Common myeloid progenitor, CD34-positive (primary cell): ENCODE data around the gene CAPZA1.

Source experiments
- CTCF ChIA-PET: fragments of 350-600 bp; sonication (Branson Sonifier 250); formaldehyde crosslinking; loops from one replicate; lab custom pipeline; 2021; ENCODE audit warnings: antibody characterized with exemption; lab: Charles Lee
- POLR2A ChIA-PET: fragments of 350-600 bp; sonication (Branson Sonifier 250); formaldehyde crosslinking; loops from one replicate; lab custom pipeline; 2021; ENCODE audit warnings: antibody characterized with exemption; lab: Charles Lee
- DNase-seq, 3 donors: peaks; one replicate each; pipeline versions ENCODE4 v3.0.0 to v3.0.0-alpha.2; 2013
- H3K27ac ChIP-seq, 2 experiments: 1 replicate in 1 of 2; 2 replicates in 1 of 2; pipeline ENCODE4 v1.7.0; 2013; ENCODE audit warnings: inconsistent platforms in 2 of 2, low read length in 2 of 2, mild to moderate bottlenecking in 2 of 2, low read depth in 1 of 2, moderate library complexity in 1 of 2; ENCODE audit not compliant: severe bottlenecking in 2 of 2, insufficient read depth in 1 of 2, poor library complexity in 1 of 2
- H3K27me3 ChIP-seq, 5 experiments: replicated peaks in 2 of 5; 1 replicate in 3 of 5; 2 replicates in 2 of 5; pipeline versions ENCODE4 v1.6.1 to v1.7.0; 2013; ENCODE audit warnings: low read length in 4 of 5, mild to moderate bottlenecking in 2 of 5, moderate library complexity in 2 of 5, inconsistent platforms in 1 of 5; ENCODE audit not compliant: insufficient read depth in 5 of 5, control insufficient read depth in 4 of 5
- H3K36me3 ChIP-seq, 4 experiments: 1 replicate in 2 of 4; 2 replicates in 2 of 4; pipeline versions ENCODE4 v1.6.1 to v1.7.0; 2013; ENCODE audit warnings: low read length in 3 of 4, control low read depth in 1 of 4, mild to moderate bottlenecking in 1 of 4; ENCODE audit not compliant: control insufficient read depth in 4 of 4, insufficient read depth in 4 of 4
- H3K4me1 ChIP-seq, 4 experiments: 1 replicate in 3 of 4; 2 replicates in 1 of 4; pipeline versions ENCODE4 v1.6.1 to v1.7.1; 2013; ENCODE audit warnings: low read length in 3 of 4, mild to moderate bottlenecking in 3 of 4, control low read depth in 1 of 4, inconsistent platforms in 1 of 4, moderate library complexity in 1 of 4; ENCODE audit not compliant: control insufficient read depth in 4 of 4, insufficient read depth in 4 of 4; ENCODE audit errors: control extremely low read depth in 1 of 4
- H3K4me3 ChIP-seq, 7 experiments: 1 replicate in 4 of 7; 2 replicates in 3 of 7; pipeline versions ENCODE4 v1.5.1 to v1.7.0; 2013; ENCODE audit warnings: mild to moderate bottlenecking in 7 of 7, low read length in 6 of 7, moderate library complexity in 6 of 7, inconsistent platforms in 2 of 7, low read depth in 2 of 7, control low read depth in 1 of 7; ENCODE audit not compliant: insufficient read depth in 4 of 7, control insufficient read depth in 1 of 7; ENCODE audit errors: extremely low read depth in 1 of 7
- H3K9me3 ChIP-seq, 5 experiments: 1 replicate in 4 of 5; 2 replicates in 1 of 5; pipeline versions ENCODE4 v1.6.1 to v1.7.1; 2013; ENCODE audit warnings: low read length in 4 of 5, mild to moderate bottlenecking in 2 of 5, inconsistent platforms in 1 of 5, low read depth in 1 of 5, moderate library complexity in 1 of 5; ENCODE audit not compliant: control insufficient read depth in 4 of 5, insufficient read depth in 2 of 5; ENCODE audit errors: control extremely low read depth in 1 of 5
- WGBS: methylation state at CpG from one replicate; pipeline ENCODE4 v1.1.5; 2013; ENCODE audit not compliant: insufficient coverage; 5-methylcytosine and 5-hydroxymethylcytosine counted together

The CAPZA1 gene

DNA sequence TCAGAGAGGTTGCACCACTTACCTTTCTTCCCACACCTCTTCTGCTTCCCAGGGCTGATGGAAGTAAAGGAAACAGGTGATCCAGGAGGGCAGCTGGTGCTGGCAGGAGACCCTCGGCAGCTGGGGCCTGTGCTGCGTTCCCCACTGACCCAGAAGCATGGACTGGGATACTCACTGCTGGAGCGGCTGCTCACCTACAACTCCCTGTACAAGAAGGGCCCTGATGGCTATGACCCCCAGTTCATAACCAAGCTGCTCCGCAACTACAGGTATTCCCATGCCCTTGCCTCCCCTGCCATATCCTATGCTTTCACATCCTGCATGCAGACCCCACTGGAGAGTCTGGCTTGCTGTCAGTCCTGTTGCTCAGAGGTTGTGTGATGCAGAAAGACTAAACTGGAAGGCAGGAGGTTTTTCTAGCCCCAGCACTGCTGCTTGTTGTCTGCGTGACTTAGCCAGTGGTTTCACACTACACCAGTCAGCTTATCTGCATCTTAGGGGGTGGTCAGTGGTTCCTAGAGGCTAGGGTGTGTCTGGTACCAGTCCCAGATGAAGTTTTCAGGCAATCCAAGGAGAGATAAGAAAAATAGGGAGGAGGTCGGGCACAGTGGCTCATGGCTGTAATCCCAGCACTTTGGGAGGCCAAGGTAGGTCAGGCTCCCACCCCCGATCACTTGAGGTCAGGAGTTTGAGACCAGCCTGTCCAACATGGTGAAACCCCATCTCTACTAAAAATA is 77.1 kb downstream of the CAPZA1 start:
- Histone ChIP-seq H3K36me3 (peaks cover 5 to 75% (median 53%) of the 10 kb centered on the region in 4 experiments), H3K4me1 (peaks cover 6 to 31% (median 25%) of the 10 kb centered on the region in 4 experiments), H3K9me3 (no peaks in the 10 kb centered on the region), H3K27me3 (no peaks in the 10 kb centered on the region), H3K4me3 (no peak overlapping the region), H3K27ac (no peak overlapping the region)
- WGBS = 100% methylated on average over 7 of the region's 7 CpGs
- DNase-seq = no peak
- ChIA-PET POLR2A (interaction anchor here (0.6 kb wide), 1 partner anchor 71 kb away, joined by 4 read pairs; no protein-coding TSS in a partner anchor), CTCF (interaction anchor here (0.5 kb wide), 1 partner anchor 144 kb away, joined by 3 read pairs; no protein-coding TSS in a partner anchor)

DNA sequence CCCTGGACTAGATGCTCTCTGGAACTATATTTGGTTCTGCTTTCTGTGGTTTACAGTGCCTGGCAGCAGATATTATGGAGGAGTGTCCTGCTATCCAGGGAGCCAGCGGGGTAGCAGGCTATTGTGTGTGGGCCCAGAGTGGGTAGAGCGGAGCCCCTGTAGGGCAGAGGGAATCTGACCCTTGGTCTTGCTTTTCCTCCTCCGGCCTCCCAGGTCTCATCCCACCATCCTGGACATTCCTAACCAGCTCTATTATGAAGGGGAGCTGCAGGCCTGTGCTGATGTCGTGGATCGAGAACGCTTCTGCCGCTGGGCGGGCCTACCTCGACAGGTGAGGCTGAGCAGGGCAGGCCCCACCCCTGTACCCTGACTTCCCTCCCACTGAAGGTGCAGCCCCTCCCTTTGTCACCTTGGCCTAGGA is 78.2 kb downstream of the CAPZA1 start:
- H3K4me1 ChIP-seq = peaks cover 8 to 35% (median 32%) of the 10 kb centered on the region in 4 experiments
- no peaks in the 10 kb centered on the region for H3K27me3 ChIP-seq
- no peak overlapping the region for H3K27ac ChIP-seq
- no peaks in the 10 kb centered on the region for H3K9me3 ChIP-seq
- POLR2A ChIA-PET = no interaction called here
- no peak overlapping the region for H3K4me3 ChIP-seq
- H3K36me3 ChIP-seq = peaks cover 5 to 69% (median 49%) of the 10 kb centered on the region in 4 experiments
- CTCF ChIA-PET = interaction anchor here (0.7 to 2.7 kb wide), 2 partner anchors 8 to 12 kb away, joined by 3 to 10 read pairs; no protein-coding TSS in a partner anchor
- 93% methylated on average over 3 of the region's 9 CpGs for WGBS
- no peak for DNase-seq

DNA sequence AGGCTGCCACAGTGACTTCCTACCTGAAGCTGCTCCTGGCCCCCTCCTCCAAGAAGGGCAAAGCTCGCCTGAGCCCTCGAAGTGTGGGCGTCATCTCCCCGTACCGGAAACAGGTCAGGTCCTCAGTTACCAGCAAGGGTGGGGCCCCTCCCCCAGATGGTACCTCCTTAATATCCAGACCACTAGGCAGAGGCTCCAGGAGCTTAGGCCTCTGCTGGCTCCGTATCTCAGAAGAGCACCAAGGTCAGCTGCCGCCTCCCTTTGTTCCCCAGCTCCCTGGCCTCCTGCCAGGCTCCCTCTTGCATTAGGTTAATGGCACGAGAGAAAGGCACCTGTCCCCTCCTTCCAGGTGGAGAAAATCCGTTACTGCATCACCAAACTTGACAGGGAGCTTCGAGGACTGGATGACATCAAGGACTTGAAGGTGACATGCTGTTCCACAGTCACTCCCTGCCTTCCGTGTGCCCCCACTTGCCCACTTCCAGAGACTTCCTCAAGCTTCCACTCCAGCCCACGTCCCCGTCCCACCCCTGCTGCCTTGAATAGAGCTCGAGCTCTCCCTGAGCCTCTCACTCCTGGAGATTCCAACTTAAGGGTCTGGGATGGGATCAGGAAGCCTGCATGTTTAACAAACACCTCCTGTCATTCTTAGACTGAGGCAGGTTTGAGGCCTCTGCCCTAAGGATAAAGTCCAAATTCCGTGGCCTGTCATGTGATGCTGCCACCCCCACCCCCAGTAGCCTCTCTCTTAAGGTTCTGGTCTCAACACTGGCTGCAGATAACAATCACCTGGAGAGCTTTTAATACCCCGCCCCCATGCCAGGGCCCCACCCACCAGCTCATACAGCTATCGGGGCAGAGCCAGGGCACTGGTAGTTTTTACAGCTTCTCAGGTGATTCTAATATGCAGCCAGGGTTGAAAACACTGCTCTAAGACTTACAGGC is 79.0 kb downstream of the CAPZA1 start:
- Histone ChIP-seq H3K27me3 (no peaks in the 10 kb centered on the region), H3K4me1 (peaks cover 8 to 37% (median 32%) of the 10 kb centered on the region in 4 experiments), H3K9me3 (no peaks in the 10 kb centered on the region), H3K36me3 (peaks cover 3 to 65% (median 46%) of the 10 kb centered on the region in 4 experiments), H3K27ac (peak overlapping the region in 1 of 2 experiments; percentile 88), H3K4me3 (no peak overlapping the region)
- no peak for DNase-seq
- WGBS = 93% methylated on average over 15 of the region's 17 CpGs
- POLR2A ChIA-PET = interaction anchor here (1.4 kb wide), 1 partner anchor 24 kb away, joined by 3 read pairs; the partner anchor contains the start of gene MOV10
- CTCF ChIA-PET = interaction anchor here (0.8 to 3.0 kb wide), 6 partner anchors 9 to 25 kb away, joined by 3 to 28 read pairs (median 10); partner anchors contain the start of genes MOV10 and PPM1J

DNA sequence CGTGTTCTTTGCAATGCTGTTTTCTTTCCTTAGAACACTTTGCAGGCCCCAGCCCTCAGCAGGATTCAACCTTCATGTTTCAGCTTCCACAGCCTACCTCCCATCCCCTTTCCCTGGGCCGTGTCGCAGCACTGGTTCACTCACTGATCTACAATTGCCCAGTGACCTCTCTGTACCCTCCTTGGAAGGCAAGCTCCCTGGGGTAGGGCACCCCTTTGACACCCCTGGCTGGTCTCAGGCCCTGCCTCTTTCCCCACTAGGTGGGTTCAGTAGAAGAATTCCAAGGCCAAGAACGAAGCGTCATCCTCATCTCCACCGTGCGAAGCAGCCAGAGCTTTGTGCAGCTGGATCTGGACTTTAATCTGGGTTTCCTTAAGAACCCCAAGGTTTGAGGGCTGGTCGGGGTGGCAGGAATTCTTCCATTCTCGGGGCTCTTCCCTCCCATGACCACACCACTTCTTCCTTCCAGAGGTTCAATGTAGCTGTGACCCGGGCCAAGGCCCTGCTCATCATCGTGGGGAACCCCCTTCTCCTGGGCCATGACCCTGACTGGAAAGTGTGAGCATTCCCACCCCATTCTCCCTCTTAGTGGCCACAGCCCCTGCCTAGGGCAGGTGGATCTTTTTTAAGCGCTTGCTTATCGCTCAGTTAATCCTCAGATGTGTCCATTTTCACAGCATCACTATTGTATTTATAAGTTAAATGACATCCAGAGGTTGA is 80.0 kb downstream of the CAPZA1 start:
- H3K4me1 ChIP-seq = peaks cover 8 to 45% (median 36%) of the 10 kb centered on the region in 4 experiments
- CTCF ChIA-PET = interaction anchor here (0.8 to 3.0 kb wide), 6 partner anchors 10 to 26 kb away, joined by 3 to 28 read pairs (median 10); partner anchors contain the start of genes MOV10 and PPM1J
- no peak for DNase-seq

DNA sequence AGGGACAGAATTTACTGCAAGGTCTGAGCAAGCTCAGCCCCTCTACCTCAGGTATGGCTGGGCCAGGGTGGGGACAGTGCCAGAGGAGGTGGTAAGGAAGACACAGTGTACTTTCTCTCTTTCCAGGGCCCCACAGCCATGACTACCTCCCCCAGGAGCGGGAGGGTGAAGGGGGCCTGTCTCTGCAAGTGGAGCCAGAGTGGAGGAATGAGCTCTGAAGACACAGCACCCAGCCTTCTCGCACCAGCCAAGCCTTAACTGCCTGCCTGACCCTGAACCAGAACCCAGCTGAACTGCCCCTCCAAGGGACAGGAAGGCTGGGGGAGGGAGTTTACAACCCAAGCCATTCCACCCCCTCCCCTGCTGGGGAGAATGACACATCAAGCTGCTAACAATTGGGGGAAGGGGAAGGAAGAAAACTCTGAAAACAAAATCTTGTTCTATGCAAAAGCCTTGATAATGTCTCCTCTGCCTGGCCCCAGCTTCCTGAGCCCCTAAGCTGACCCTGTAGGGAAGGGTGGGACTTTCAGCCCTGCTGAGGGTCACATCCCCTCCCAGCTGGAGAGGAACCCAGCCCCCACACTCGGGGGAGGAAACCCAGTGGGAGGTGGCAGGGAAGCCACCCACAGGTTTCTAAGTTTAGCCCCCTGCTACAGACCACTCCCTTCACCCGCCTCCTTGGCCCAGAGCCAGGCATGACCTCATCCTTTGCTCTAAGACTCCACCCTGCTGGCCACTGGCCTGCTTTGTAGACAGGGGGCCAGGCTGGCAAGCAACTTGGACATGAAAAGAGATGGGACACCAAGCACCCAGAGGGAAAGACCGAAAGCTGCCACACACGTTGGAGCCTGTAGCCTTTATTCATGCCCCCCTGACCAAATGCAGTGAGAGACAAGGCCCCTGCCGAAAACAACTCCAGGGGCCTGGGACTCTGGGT is 80.9 kb downstream of the CAPZA1 start:
- peak overlapping the region in 5 of 7 experiments; percentile 13 to 53 (median 36) for H3K4me3 ChIP-seq
- CTCF ChIA-PET = interaction anchor here (1.0 to 3.0 kb wide), 6 partner anchors 10 to 51 kb away, joined by 3 to 28 read pairs (median 10); partner anchors contain the start of genes MOV10 and PPM1J
- DNase-seq = peak; percentile 92 to 96 (median 96)
- H3K27ac ChIP-seq = peak overlapping the region; percentile 61 to 88
- 22% methylated on average over 6 of the region's 7 CpGs for WGBS
- H3K27me3 ChIP-seq = no peaks in the 10 kb centered on the region
- peaks cover 11 to 55% (median 46%) of the 10 kb centered on the region in 4 experiments for H3K4me1 ChIP-seq
- POLR2A ChIA-PET = interaction anchor here (1.2 kb wide), 1 partner anchor 26 kb away, joined by 4 read pairs; the partner anchor contains the start of gene MOV10
- H3K9me3 ChIP-seq = no peaks in the 10 kb centered on the region
- peaks cover 0 to 47% (median 33%) of the 10 kb centered on the region in 4 experiments for H3K36me3 ChIP-seq

More for the DNA sequence above, 80.0 kb downstream of the CAPZA1 start:
- WGBS = 87% methylated on average over 10 of the region's 13 CpGs
- POLR2A ChIA-PET = interaction anchor here (1.2 to 1.4 kb wide), 2 partner anchors 25 kb away, joined by 3 to 4 read pairs; partner anchors contain the start of gene MOV10
- Histone ChIP-seq H3K27me3 (no peaks in the 10 kb centered on the region), H3K27ac (peak overlapping the region; percentile 61 to 88), H3K9me3 (no peaks in the 10 kb centered on the region), H3K36me3 (peaks cover 3 to 56% (median 41%) of the 10 kb centered on the region in 4 experiments), H3K4me3 (peak overlapping the region in 2 of 7 experiments; percentile 14 to 19)
